Measurements from ENCODE around the gene HIVEP3.

- no peak for TF ChIP-seq CTCF (IDR thresholded peaks at IDR 0.05)
- TF ChIP-seq EZH2phosphoT487 (IDR thresholded peaks at IDR 0.05) = no peak
Measured at GRCh38 chr1:41533016-41533730, 385.5 kb downstream of the HIVEP3 start.
